SK-N-SH treated with all-trans-retinoic acid at 6 μM for 48 hours (cell line): ENCODE measurements around the gene ESYT3.

ENCODE experiments used
- ARNTL ChIP-seq: fragments of 450-650 bp; formaldehyde crosslinking; IDR thresholded peaks from 2 replicates; pipeline ENCODE4 v1.5.0; 2020; ENCODE audit warnings: low read depth, mild to moderate bottlenecking, moderate library complexity, borderline replicate concordance
- CSRNP3 ChIP-seq: fragments of 250-450 bp; sonication (Bioruptor Pico); IDR thresholded peaks from 2 replicates; pipeline ENCODE4 v1.5.1; 2021; ENCODE audit warnings: mild to moderate bottlenecking, moderate library complexity
- GLIS3 ChIP-seq: fragments of 250-450 bp; sonication (Bioruptor Pico); IDR thresholded peaks from 2 replicates; pipeline ENCODE4 v1.5.0; 2020; ENCODE audit warnings: mild to moderate bottlenecking, moderate library complexity
- ISL1 ChIP-seq: fragments of 250-450 bp; sonication (Bioruptor Pico); IDR thresholded peaks from 2 replicates; pipeline ENCODE4 v2.1.2; 2022; ENCODE audit warnings: mild to moderate bottlenecking, moderate library complexity
- RARB ChIP-seq: fragments of 250-450 bp; sonication (Bioruptor Pico); IDR thresholded peaks from 2 replicates; pipeline ENCODE4 v1.8.0; 2021; ENCODE audit warnings: mild to moderate bottlenecking, moderate library complexity
- TOX ChIP-seq: fragments of 250-450 bp; sonication (Bioruptor Pico); IDR thresholded peaks from 2 replicates; pipeline ENCODE4 v1.8.0; 2021; ENCODE audit warnings: mild to moderate bottlenecking, moderate library complexity, borderline replicate concordance
- ZNF565 ChIP-seq: fragments of 450-650 bp; formaldehyde crosslinking; conservative IDR thresholded peaks from 2 replicates; pipeline ENCODE4 v1.5.0; 2020; ENCODE audit warnings: low read depth, mild to moderate bottlenecking, moderate library complexity
- ZNF70 ChIP-seq: fragments of 450-650 bp; formaldehyde crosslinking; IDR thresholded peaks from 2 replicates; pipeline ENCODE4 v1.5.0; 2020; ENCODE audit warnings: mild to moderate bottlenecking, moderate library complexity
- ZNF8 ChIP-seq: fragments of 450-650 bp; formaldehyde crosslinking; IDR thresholded peaks from 2 replicates; pipeline ENCODE4 v1.5.0; 2020; ENCODE audit warnings: mild to moderate bottlenecking, moderate library complexity
- TF ChIP-seq, protein P1 (sequence below): fragments of 250-450 bp; sonication (Bioruptor Pico); IDR thresholded peaks from 2 replicates; pipeline ENCODE4 v1.8.0; 2020; ENCODE audit warnings: mild to moderate bottlenecking, moderate library complexity, borderline replicate concordance
- TF ChIP-seq, protein P2 (sequence below): fragments of 250-450 bp; sonication (Bioruptor Pico); IDR thresholded peaks from 2 replicates; pipeline ENCODE4 v1.5.1; 2020; ENCODE audit warnings: low read depth, mild to moderate bottlenecking, moderate library complexity

GRCh38 chr3:138455801-138456716 lies 21.6 kb downstream of the ESYT3 start:
- TF ChIP-seq CSRNP3 (CRISPR knock-in tag), result no peak
- TF ChIP-seq, protein P1, sequence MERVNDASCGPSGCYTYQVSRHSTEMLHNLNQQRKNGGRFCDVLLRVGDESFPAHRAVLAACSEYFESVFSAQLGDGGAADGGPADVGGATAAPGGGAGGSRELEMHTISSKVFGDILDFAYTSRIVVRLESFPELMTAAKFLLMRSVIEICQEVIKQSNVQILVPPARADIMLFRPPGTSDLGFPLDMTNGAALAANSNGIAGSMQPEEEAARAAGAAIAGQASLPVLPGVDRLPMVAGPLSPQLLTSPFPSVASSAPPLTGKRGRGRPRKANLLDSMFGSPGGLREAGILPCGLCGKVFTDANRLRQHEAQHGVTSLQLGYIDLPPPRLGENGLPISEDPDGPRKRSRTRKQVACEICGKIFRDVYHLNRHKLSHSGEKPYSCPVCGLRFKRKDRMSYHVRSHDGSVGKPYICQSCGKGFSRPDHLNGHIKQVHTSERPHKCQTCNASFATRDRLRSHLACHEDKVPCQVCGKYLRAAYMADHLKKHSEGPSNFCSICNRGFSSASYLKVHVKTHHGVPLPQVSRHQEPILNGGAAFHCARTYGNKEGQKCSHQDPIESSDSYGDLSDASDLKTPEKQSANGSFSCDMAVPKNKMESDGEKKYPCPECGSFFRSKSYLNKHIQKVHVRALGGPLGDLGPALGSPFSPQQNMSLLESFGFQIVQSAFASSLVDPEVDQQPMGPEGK (CRISPR knock-in tag), result no peak
- TF ChIP-seq, protein P2, sequence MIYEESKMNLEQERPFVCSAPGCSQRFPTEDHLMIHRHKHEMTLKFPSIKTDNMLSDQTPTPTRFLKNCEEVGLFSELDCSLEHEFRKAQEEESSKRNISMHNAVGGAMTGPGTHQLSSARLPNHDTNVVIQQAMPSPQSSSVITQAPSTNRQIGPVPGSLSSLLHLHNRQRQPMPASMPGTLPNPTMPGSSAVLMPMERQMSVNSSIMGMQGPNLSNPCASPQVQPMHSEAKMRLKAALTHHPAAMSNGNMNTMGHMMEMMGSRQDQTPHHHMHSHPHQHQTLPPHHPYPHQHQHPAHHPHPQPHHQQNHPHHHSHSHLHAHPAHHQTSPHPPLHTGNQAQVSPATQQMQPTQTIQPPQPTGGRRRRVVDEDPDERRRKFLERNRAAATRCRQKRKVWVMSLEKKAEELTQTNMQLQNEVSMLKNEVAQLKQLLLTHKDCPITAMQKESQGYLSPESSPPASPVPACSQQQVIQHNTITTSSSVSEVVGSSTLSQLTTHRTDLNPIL, result no peak
- no peak for TF ChIP-seq ARNTL
- no peak for TF ChIP-seq TOX
- no peak for TF ChIP-seq RARB (CRISPR knock-in tag)
- no peak for TF ChIP-seq ZNF8
- no peak for TF ChIP-seq ZNF565 (CRISPR knock-in tag)
- TF ChIP-seq ISL1 (CRISPR knock-in tag), result no peak
- TF ChIP-seq ZNF70 (CRISPR knock-in tag), result no peak
- no peak for TF ChIP-seq GLIS3 (CRISPR knock-in tag)
